Amniotic epithelial cell (primary cell): ENCODE results near the gene DUSP5.
A peak's percentile ranks its signal among the peaks of the same experiment; 100 is the strongest.

Experiments
- DNase-seq: peaks from one replicate; pipeline ENCODE4 v3.0.0-alpha.2; 2010; ENCODE audit warnings: low read depth

The DUSP5 gene

GRCh38 chr10:110500515-110500905 is 2.8 kb downstream of the DUSP5 start:
- peak; percentile 89 for DNase-seq

- peak; percentile 90 for DNase-seq
Observed at GRCh38 chr10:110501142-110501937, 3.6 kb downstream of the DUSP5 start.

- no peak for DNase-seq
Observed at GRCh38 chr10:110502072-110502845, 4.6 kb downstream of the DUSP5 start.

GRCh38 chr10:110502851-110503301 is 5.2 kb downstream of the DUSP5 start:
- DNase-seq: peak; percentile 47

- no peak for DNase-seq
Observed at GRCh38 chr10:110503528-110504110, 5.9 kb downstream of the DUSP5 start.

- peak; percentile 66 for DNase-seq
Observed at GRCh38 chr10:110504111-110504735, 6.5 kb downstream of the DUSP5 start.

GRCh38 chr10:110505130-110505770 is 7.5 kb downstream of the DUSP5 start:
- no peak for DNase-seq

- no peak for DNase-seq
Observed at GRCh38 chr10:110506448-110506847, 8.7 kb downstream of the DUSP5 start.

- no peak for DNase-seq
Observed at GRCh38 chr10:110507346-110507745, 9.6 kb downstream of the DUSP5 start.

GRCh38 chr10:110508159-110508788 is 10.6 kb downstream of the DUSP5 start:
- no peak for DNase-seq

- DNase-seq: no peak
Observed at GRCh38 chr10:110508806-110509544, 11.3 kb downstream of the DUSP5 start.

- no peak for DNase-seq
Observed at GRCh38 chr10:110509560-110509959, 11.9 kb downstream of the DUSP5 start.

- no peak for DNase-seq
Observed at GRCh38 chr10:110510086-110510485, 12.4 kb downstream of the DUSP5 start.

- no peak for DNase-seq
Observed at GRCh38 chr10:110510730-110511129, 13.0 kb downstream of the DUSP5 start.

GRCh38 chr10:110511734-110512449 is 14.2 kb downstream of the DUSP5 start:
- DNase-seq: peak; percentile 48

GRCh38 chr10:110512461-110513187 is 14.9 kb downstream of the DUSP5 start:
- peak; percentile 91 for DNase-seq

GRCh38 chr10:110513949-110514348 is 16.2 kb downstream of the DUSP5 start:
- no peak for DNase-seq

- no peak for DNase-seq
Observed at GRCh38 chr10:110514848-110515247, 17.1 kb downstream of the DUSP5 start.

- DNase-seq: no peak
Observed at GRCh38 chr10:110516815-110517492, 19.2 kb downstream of the DUSP5 start.
